ENCODE results near the gene FCHSD2.

- no peak for TF ChIP-seq CTCF (IDR thresholded peaks at IDR 0.05)
- TF ChIP-seq EZH2phosphoT487 (IDR thresholded peaks at IDR 0.05), result no peak
- TF ChIP-seq EZH2 (IDR thresholded peaks at IDR 0.05), result no peak
Observed at GRCh38 chr11:72826191-72826941, 315.8 kb downstream of the FCHSD2 start.
